K562 (cell line): Measurements from ENCODE around the gene ORC4. TPM values are rescaled to one million over a fixed set of nuclear protein-coding genes. Genes with fewer than 3 reads are reported as not detected.

ENCODE experiments used
- DEAF1 ChIP-seq: fragments of 450-650 bp; formaldehyde crosslinking; IDR thresholded peaks from 2 replicates; pipeline ENCODE4 v1.4.0; 2020; ENCODE audit warnings: mild to moderate bottlenecking, moderate library complexity
- GTF2B ChIP-seq: IDR thresholded peaks from 2 replicates; pipeline ENCODE4 v1.6.1; 2011; ENCODE audit not compliant: insufficient read length; ENCODE audit errors: extremely low read depth
- REST ChIP-seq, 2 experiments: fragments of 450-650 bp; formaldehyde crosslinking in 1 of 2; IDR thresholded peaks; 2 replicates each; pipeline versions ENCODE4 v1.4.0 to v1.6.1; 2014 to 2020; ENCODE audit warnings: mild to moderate bottlenecking in 2 of 2, borderline replicate concordance in 1 of 2, low read depth in 1 of 2
- SLC30A9 ChIP-seq: fragments of 250-450 bp; sonication (Bioruptor Pico); IDR thresholded peaks from 2 replicates; pipeline ENCODE4 v1.8.0; 2022; ENCODE audit warnings: mild to moderate bottlenecking, moderate library complexity
- polyA plus RNA-seq, 8 experiments: library from polyadenylated mRNA; depleted of rRNA in 4 of 8; stranded (reverse) in 5 of 8; unstranded in 3 of 8; fragments of >200 nt; fragmentation: Nextera tagmentation in 2 of 8; fragmentation: Illumina TruSeq in 1 of 8; extraction: Ambion mirVana in 2 of 8; extraction: Trizol in 1 of 8; gene quantifications; 2 replicates each; pipeline versions ENCODE4 v1.2.1 to v1.2.3, GENCODE V29; 2011 to 2014; ENCODE audit warnings: inconsistent platforms in 1 of 8, missing spikeins in 1 of 8
- total RNA-seq, 7 experiments: library from RNA; depleted of rRNA in 6 of 7; stranded (reverse); fragments of >200 nt in 6 of 7; fragmentation: Illumina TruSeq in 2 of 7; extraction: Trizol in 2 of 7; gene quantifications; 2 replicates each; pipeline versions ENCODE4 v1.2.1 to v1.2.3, GENCODE V29; 2011 to 2021; ENCODE audit warnings: low replicate concordance in 1 of 7

ORC4 gene
- total and polyA plus RNA-seq, 9 of the 15 experiments (the other 6 are each of a cell fraction or from before 2014, with no cell fraction given), result 58.6 to 100 (median 70.5) TPM

GRCh38 chr2:147989809-147990403, 30.6 kb downstream of the ORC4 start (continued):
- peak; percentile 81 for TF ChIP-seq REST (IDR thresholded peaks at IDR 0.05; ENCODE audit: borderline replicate concordance)
- no peak for TF ChIP-seq REST (CRISPR knock-in tag; IDR thresholded peaks at IDR 0.05; ENCODE audit: low read depth)
- no peak for TF ChIP-seq SLC30A9 (CRISPR knock-in tag)
- TF ChIP-seq GTF2B, result no peak
- peak; percentile 50 for TF ChIP-seq DEAF1 (CRISPR knock-in tag)
